Sigmoid colon (tissue), 4 donors: ENCODE results near the gene SH3RF3.

ENCODE experiments used
- CTCF ChIP-seq, 4 experiments: fragments of 450-650 bp in 3 of 4; fragments of 200-600 bp in 1 of 4; IDR thresholded peaks; one replicate each; pipeline ENCODE4 v1.5.1; 2016 to 2019; ENCODE audit warnings: antibody characterized with exemption in 4 of 4, mild to moderate bottlenecking in 3 of 4, moderate library complexity in 2 of 4
- POLR2A ChIP-seq, 2 donors: fragments of 450-650 bp; IDR thresholded peaks; one replicate each; pipeline ENCODE4 v1.6.1; 2016; ENCODE audit warnings: antibody characterized with exemption in 2 of 2, mild to moderate bottlenecking in 2 of 2, moderate library complexity in 2 of 2
- POLR2AphosphoS5 ChIP-seq, 4 donors: sonication (generic); formaldehyde crosslinking; IDR thresholded peaks; one replicate each; pipeline ENCODE4 v1.6.1; 2017; ENCODE audit warnings: antibody characterized with exemption in 4 of 4

- TF ChIP-seq POLR2A (IDR thresholded peaks at IDR 0.05): no peak
- no peak for TF ChIP-seq CTCF (IDR thresholded peaks at IDR 0.05)
- TF ChIP-seq POLR2AphosphoS5 (IDR thresholded peaks at IDR 0.05): peak in 3 of 4 donors; percentile 8 to 17 (median 13)
Observed at GRCh38 chr2:109247812-109248211, 118.8 kb downstream of the SH3RF3 start.
